Right lobe of liver (tissue), 4 donors: ENCODE results near the gene PRKACG.

ENCODE experiments used
- CTCF ChIP-seq, 4 donors: fragments of 200-600 bp in 3 of 4; fragments of 450-650 bp in 1 of 4; IDR thresholded peaks; one replicate each; pipeline versions ENCODE4 v1.5.1 to v1.8.0; 2016 to 2022; ENCODE audit warnings: antibody characterized with exemption in 4 of 4, mild to moderate bottlenecking in 2 of 4
- POLR2A ChIP-seq: fragments of 450-650 bp; IDR thresholded peaks from one replicate; pipeline ENCODE4 v1.6.1; 2017; ENCODE audit warnings: antibody characterized with exemption, mild to moderate bottlenecking
- donor health status: DM: no; HTN: no; CAD: no.
- donor health status: DM: no; HTN: no; CAD: no.
- donor health status: DM: no; HTN: yes; CAD: no.

GRCh38 chr9:68998385-68998784 lies 15.5 kb downstream of the PRKACG start:
- no peak for TF ChIP-seq POLR2A
- TF ChIP-seq CTCF (IDR thresholded peaks at IDR 0.05), result no peak
